Bronchial epithelial cell (primary cell): ENCODE measurements around the gene SERPINH1. TPM values are rescaled to one million over a fixed set of nuclear protein-coding genes. Genes with fewer than 3 reads are reported as not detected.

Experiments
- DNase-seq: peaks from one replicate; pipeline ENCODE4 v3.0.0-alpha.2; 2010; ENCODE audit warnings: low read depth
- FAIRE-seq: peaks from 2 replicates; lab custom pipeline; 2011; peaks lifted over from hg19 to GRCh38; lab: Jason Lieb, UNC
- H3K27me3 ChIP-seq: 2 replicates; pipeline ENCODE4 v1.5.1; 2011; ENCODE audit warnings: low read length; ENCODE audit not compliant: control insufficient read depth, insufficient read depth
- H3K36me3 ChIP-seq: 2 replicates; pipeline ENCODE4 v1.5.1; 2011; ENCODE audit warnings: low read length; ENCODE audit not compliant: control insufficient read depth, insufficient read depth
- H3K4me3 ChIP-seq: 2 replicates; pipeline ENCODE4 v1.5.1; 2011; ENCODE audit warnings: mild to moderate bottlenecking, low read depth, low read length, control low read depth
- CTCF ChIP-seq: IDR thresholded peaks from 2 replicates; pipeline ENCODE4 v1.5.1; 2011; ENCODE audit warnings: mild to moderate bottlenecking, moderate library complexity, low read length, control low read depth, inconsistent platforms; ENCODE audit not compliant: insufficient read depth, severe bottlenecking
- total RNA-seq: library from RNA; depleted of rRNA; stranded (reverse); fragments of >200 nt; gene quantifications from 2 replicates; pipeline ENCODE4 v1.2.1, GENCODE V29; 2014

The SERPINH1 gene
- total RNA-seq, 1 donor from 2014 or later, result 86.9 TPM

GRCh38 chr11:75547617-75548058 lies 14.4 kb upstream of the SERPINH1 start:
- no peak overlapping the region for H3K4me3 ChIP-seq
- H3K27me3 ChIP-seq, result no peaks in the 10 kb centered on the region
- DNase-seq, result peak; percentile 35
- peak; percentile 86 for TF ChIP-seq CTCF
- no peaks in the 10 kb centered on the region for H3K36me3 ChIP-seq
- FAIRE-seq, result no peak

GRCh38 chr11:75548595-75549272 lies 13.3 kb upstream of the SERPINH1 start:
- DNase-seq, result no peak

GRCh38 chr11:75549370-75549958 lies 12.6 kb upstream of the SERPINH1 start:
- H3K36me3 ChIP-seq, result no peaks in the 10 kb centered on the region
- FAIRE-seq (no peak), DNase-seq (no peak)
- no peak overlapping the region for H3K4me3 ChIP-seq
- no peak for TF ChIP-seq CTCF
- H3K27me3 ChIP-seq, result no peaks in the 10 kb centered on the region

More at GRCh38 chr11:75548595-75549272, 13.3 kb upstream of the SERPINH1 start:
- H3K36me3 ChIP-seq, result no peaks in the 10 kb centered on the region
- no peak overlapping the region for H3K4me3 ChIP-seq
- FAIRE-seq, result no peak
- no peak for TF ChIP-seq CTCF
- no peaks in the 10 kb centered on the region for H3K27me3 ChIP-seq

- TF ChIP-seq CTCF, result no peak
- H3K27me3 ChIP-seq, result no peaks in the 10 kb centered on the region
- H3K36me3 ChIP-seq, result no peaks in the 10 kb centered on the region
- DNase-seq (no peak), FAIRE-seq (no peak)
- no peak overlapping the region for H3K4me3 ChIP-seq
These were observed 8.9 kb upstream of the SERPINH1 start for GRCh38 chr11:75553182-75553581.

GRCh38 chr11:75553889-75554257 lies 8.2 kb upstream of the SERPINH1 start:
- FAIRE-seq, result no peak
- TF ChIP-seq CTCF, result no peak
- Histone ChIP-seq H3K36me3 (no peaks in the 10 kb centered on the region), H3K27me3 (no peaks in the 10 kb centered on the region), H3K4me3 (no peak overlapping the region)
- no peak for DNase-seq
